Tibial nerve (tissue), 4 donors: ENCODE results near the gene ADK. TPM values are rescaled to one million over a fixed set of nuclear protein-coding genes. Genes with fewer than 3 reads are reported as not detected.

Experiments used
- DNase-seq, 2 donors: peaks; one replicate each; pipeline ENCODE4 v3.0.0-alpha.2; 2019; ENCODE audit warnings: low spot score in 2 of 2
- H3K27ac ChIP-seq, 4 donors: fragments of 200-600 bp; sonication (generic) in 3 of 4; one replicate each; pipeline ENCODE4 v1.5.1; 2017 to 2019; ENCODE audit warnings: mild to moderate bottlenecking in 1 of 4
- H3K27me3 ChIP-seq, 2 donors: fragments of 200-600 bp; sonication (generic) in 1 of 2; one replicate each; pipeline versions ENCODE4 v1.5.1 to v1.6.0; 2017 to 2019
- H3K36me3 ChIP-seq, 3 donors: fragments of 200-600 bp; sonication (generic); one replicate each; pipeline ENCODE4 v1.5.1; 2018 to 2019
- H3K4me1 ChIP-seq, 4 donors: fragments of 200-600 bp; sonication (generic) in 3 of 4; one replicate each; pipeline ENCODE4 v1.5.1; 2017 to 2019
- H3K4me3 ChIP-seq, 4 donors: fragments of 200-600 bp; sonication (generic) in 3 of 4; one replicate each; pipeline ENCODE4 v1.5.1; 2017 to 2019; ENCODE audit warnings: mild to moderate bottlenecking in 1 of 4, moderate library complexity in 1 of 4
- H3K9me3 ChIP-seq, 4 donors: fragments of 200-600 bp; sonication (generic) in 3 of 4; one replicate each; pipeline ENCODE4 v1.5.1; 2017 to 2019
- EP300 ChIP-seq, 2 donors: sonication (generic); formaldehyde crosslinking; IDR thresholded peaks; one replicate each; pipeline ENCODE4 v1.6.1; 2017; ENCODE audit warnings: antibody characterized with exemption in 2 of 2, mild to moderate bottlenecking in 1 of 2
- POLR2A ChIP-seq, 2 donors: fragments of 450-650 bp; IDR thresholded peaks; one replicate each; pipeline ENCODE4 v1.6.1; 2017; ENCODE audit warnings: antibody characterized with exemption in 2 of 2, mild to moderate bottlenecking in 2 of 2, moderate library complexity in 2 of 2
- WGBS, 2 donors: methylation state at CpG; one replicate each; pipeline ENCODE4 v1.1.5; 2018; 5-methylcytosine and 5-hydroxymethylcytosine counted together
- small RNA-seq: library from RNA; depleted of rRNA; stranded (forward); fragments of <200 nt; gene quantifications from one replicate; pipeline ENCODE3, GENCODE V24; 2016
- total RNA-seq, 4 donors: library from RNA; depleted of rRNA; stranded (reverse); fragments of >200 nt; gene quantifications; one replicate each; pipeline ENCODE4 v1.1.0, GENCODE V29; 2016
- TF ChIP-seq, protein P1 (sequence below), 5 experiments: fragments of 200-600 bp in 3 of 5; fragments of 450-650 bp in 2 of 5; sonication (generic) in 3 of 5; IDR thresholded peaks; one replicate each; pipeline ENCODE4 v1.5.1; 2016 to 2019; ENCODE audit warnings: antibody characterized with exemption in 5 of 5, mild to moderate bottlenecking in 3 of 5, moderate library complexity in 2 of 5

The ADK gene
- total RNA-seq, 4 donors from 2014 or later, result 28.2 to 50.9 (median 34.0) TPM

DNA sequence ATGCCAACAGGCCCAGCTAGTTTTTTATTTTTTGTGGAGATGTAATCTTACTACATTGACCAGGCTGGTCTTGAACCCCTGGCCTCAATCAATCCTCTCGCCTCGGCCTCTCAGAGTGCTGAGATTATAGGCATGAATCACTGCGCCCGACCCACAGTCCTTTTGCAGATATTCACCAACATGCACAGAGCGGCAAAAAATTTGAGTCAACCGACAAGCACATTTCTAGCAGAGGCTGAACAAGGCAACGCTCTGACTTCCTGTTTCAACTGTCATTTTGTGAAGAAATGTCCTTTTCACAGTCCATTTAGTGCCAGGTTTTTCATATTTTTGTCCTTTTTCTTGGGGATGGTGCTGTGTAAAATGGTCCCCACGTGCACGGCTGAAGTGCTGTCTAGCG lies 604.3 kb downstream of the ADK start:
- 89 to 92% methylated on average over 10 of the region's 10 CpGs for WGBS, 2 donors
- no peaks in the 10 kb centered on the region for H3K27me3 ChIP-seq
- no peak for TF ChIP-seq EP300 (IDR thresholded peaks at IDR 0.05)
- TF ChIP-seq, protein P1, sequence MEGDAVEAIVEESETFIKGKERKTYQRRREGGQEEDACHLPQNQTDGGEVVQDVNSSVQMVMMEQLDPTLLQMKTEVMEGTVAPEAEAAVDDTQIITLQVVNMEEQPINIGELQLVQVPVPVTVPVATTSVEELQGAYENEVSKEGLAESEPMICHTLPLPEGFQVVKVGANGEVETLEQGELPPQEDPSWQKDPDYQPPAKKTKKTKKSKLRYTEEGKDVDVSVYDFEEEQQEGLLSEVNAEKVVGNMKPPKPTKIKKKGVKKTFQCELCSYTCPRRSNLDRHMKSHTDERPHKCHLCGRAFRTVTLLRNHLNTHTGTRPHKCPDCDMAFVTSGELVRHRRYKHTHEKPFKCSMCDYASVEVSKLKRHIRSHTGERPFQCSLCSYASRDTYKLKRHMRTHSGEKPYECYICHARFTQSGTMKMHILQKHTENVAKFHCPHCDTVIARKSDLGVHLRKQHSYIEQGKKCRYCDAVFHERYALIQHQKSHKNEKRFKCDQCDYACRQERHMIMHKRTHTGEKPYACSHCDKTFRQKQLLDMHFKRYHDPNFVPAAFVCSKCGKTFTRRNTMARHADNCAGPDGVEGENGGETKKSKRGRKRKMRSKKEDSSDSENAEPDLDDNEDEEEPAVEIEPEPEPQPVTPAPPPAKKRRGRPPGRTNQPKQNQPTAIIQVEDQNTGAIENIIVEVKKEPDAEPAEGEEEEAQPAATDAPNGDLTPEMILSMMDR (IDR thresholded peaks at IDR 0.05), result no peak
- no peak for TF ChIP-seq POLR2A (IDR thresholded peaks at IDR 0.05)
- DNase-seq, result no peak
- H3K27ac ChIP-seq, result no peak overlapping the region
- no peaks in the 10 kb centered on the region for H3K36me3 ChIP-seq
- H3K9me3 ChIP-seq, result no peaks in the 10 kb centered on the region
- H3K4me3 ChIP-seq, result no peak overlapping the region
- no peaks in the 10 kb centered on the region for H3K4me1 ChIP-seq

Small RNA genes within 50 kb of the gene (small RNA-seq; reads per million reads assigned to genes)
- gene RF00019 (not detected), gene TIMM9P1 (not detected)

Other genes with a start within 250 kb of the ADK start
- 1 to 10 TPM; 2.5 to 7.8 (median 3.5) TPM for gene PLAU, start 240.1 kb upstream of the ADK start, total RNA-seq
- gene VCL, start 153.1 kb upstream of the ADK start, total RNA-seq, result 100 to 1,000 TPM in 2 of 4 donors, 10 to 100 TPM in 2; 99.2 to 120 (median 106) TPM
- gene AP3M1, start 393 bp upstream of the ADK start, total RNA-seq, result 10 to 100 TPM; 15.3 to 20.9 (median 16.9) TPM